Mucosa of descending colon (tissue), 3 donors: ENCODE data around the gene MACROH2A1. TPM values are rescaled to one million over a fixed set of nuclear protein-coding genes. Genes with fewer than 3 reads are reported as not detected.

Source experiments
- ATAC-seq: fragments of 200-7000 bp; cut with Tn5 transposase; one replicate; pipeline ENCODE4 v1.9.1; 2020; ENCODE audit warnings: mild to moderate bottlenecking, moderate library complexity
- DNase-seq, 3 donors: peaks; one replicate each; pipeline ENCODE4 v3.0.0-alpha.2; 2020
- H3K36me3 ChIP-seq: fragments of 200-600 bp; one replicate; pipeline ENCODE4 v1.8.0; 2021; ENCODE audit warnings: low read depth, mild to moderate bottlenecking
- H3K4me1 ChIP-seq: fragments of 200-600 bp; one replicate; pipeline ENCODE4 v1.8.0; 2021; ENCODE audit warnings: low read depth, mild to moderate bottlenecking
- H3K4me3 ChIP-seq: fragments of 200-600 bp; one replicate; pipeline ENCODE4 v1.8.0; 2021; ENCODE audit warnings: mild to moderate bottlenecking
- H3K9me3 ChIP-seq: fragments of 200-600 bp; one replicate; pipeline ENCODE4 v1.8.0; 2021; ENCODE audit warnings: mild to moderate bottlenecking
- CTCF ChIP-seq: fragments of 200-600 bp; IDR thresholded peaks from one replicate; pipeline ENCODE4 v1.8.0; 2022; ENCODE audit warnings: antibody characterized with exemption, mild to moderate bottlenecking
- intact Hi-C, 2 donors: fragments of 100-400 bp; cut with DNase I in 1 of 2; cut with micrococcal nuclease in 1 of 2; formaldehyde crosslinking; loops; one replicate each; pipeline versions ENCODE4 v1.11.0 to v1.11.1; 2022; cut with DNase I, micrococcal nuclease
- total RNA-seq, 3 donors: library from RNA; stranded (reverse); fragmentation: NEBNext Ultra II Directional in 2 of 3; extraction: Animal tissue kit (Norgen Biotek cat#: 25700) in 2 of 3; gene quantifications; one replicate each; pipeline versions ENCODE4 v1.2.1 to v1.2.4, GENCODE V29; 2021 to 2023
- donor health status: DM: no; HTN: no; CAD: no; lungs with moderate emphysema.
- donor health status: DM: no; HTN: no; CAD: no.
- donor health status: DM: no; HTN: yes; CAD: no.

Gene MACROH2A1
- total RNA-seq, 3 donors from 2014 or later = 170 to 255 (median 243) TPM

GRCh38 chr5:135433681-135434426 is 34.8 kb upstream of the MACROH2A1 start:
- peak; percentile 33 for ATAC-seq

GRCh38 chr5:135432113-135432512 is 33.1 kb upstream of the MACROH2A1 start:
- DNase-seq (no peak), ATAC-seq (no peak)
- Histone ChIP-seq H3K4me1 (no peaks in the 10 kb centered on the region), H3K9me3 (peaks cover 9% of the 10 kb centered on the region), H3K4me3 (no peak overlapping the region), H3K36me3 (no peaks in the 10 kb centered on the region)
- intact Hi-C loops = no loop called here
- no peak for TF ChIP-seq CTCF

More at GRCh38 chr5:135433681-135434426, 34.8 kb upstream of the MACROH2A1 start:
- intact Hi-C loops = no loop called here
- no peak for TF ChIP-seq CTCF
- Histone ChIP-seq H3K36me3 (no peaks in the 10 kb centered on the region), H3K9me3 (peaks cover 2% of the 10 kb centered on the region), H3K4me1 (no peaks in the 10 kb centered on the region), H3K4me3 (no peak overlapping the region)
- no peak for DNase-seq

GRCh38 chr5:135430135-135430437 is 31.1 kb upstream of the MACROH2A1 start:
- no peak overlapping the region for H3K4me3 ChIP-seq
- no peaks in the 10 kb centered on the region for H3K4me1 ChIP-seq
- no peaks in the 10 kb centered on the region for H3K36me3 ChIP-seq
- H3K9me3 ChIP-seq = peaks cover 9% of the 10 kb centered on the region
- no peak for DNase-seq
- intact Hi-C loops = no loop called here
- TF ChIP-seq CTCF = no peak
- no peak for ATAC-seq

- no peak for ATAC-seq
Observed at GRCh38 chr5:135429301-135430134, 30.5 kb upstream of the MACROH2A1 start.

DNA sequence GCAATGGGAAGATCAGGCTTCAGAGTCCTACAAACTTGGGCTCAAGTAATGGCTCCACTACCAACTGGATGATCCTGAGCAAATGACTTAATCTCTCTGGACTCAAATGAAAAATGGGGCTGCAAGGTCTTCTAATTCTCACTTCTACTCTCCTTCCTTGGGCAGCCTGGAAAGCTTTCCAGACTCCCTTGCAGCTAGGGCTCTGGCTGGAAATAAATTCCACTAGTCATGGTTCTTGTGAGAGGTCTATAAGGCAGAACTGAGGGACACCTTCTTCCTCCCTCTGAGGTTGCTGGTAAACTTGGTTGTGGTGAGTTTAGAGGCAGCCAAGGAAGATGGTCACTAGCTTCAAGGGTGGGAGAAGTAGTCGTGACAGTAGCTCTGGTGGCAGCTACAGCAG is 29.6 kb upstream of the MACROH2A1 start:
- H3K36me3 ChIP-seq = no peaks in the 10 kb centered on the region
- DNase-seq (no peak), ATAC-seq (no peak)
- no peak overlapping the region for H3K4me3 ChIP-seq
- peaks cover 9% of the 10 kb centered on the region for H3K9me3 ChIP-seq
- intact Hi-C loops = no loop called here
- no peaks in the 10 kb centered on the region for H3K4me1 ChIP-seq
- no peak for TF ChIP-seq CTCF

More at GRCh38 chr5:135429301-135430134, 30.5 kb upstream of the MACROH2A1 start:
- intact Hi-C loops = no loop called here
- TF ChIP-seq CTCF = no peak
- no peak overlapping the region for H3K4me3 ChIP-seq
- peak in 1 of 3 donors; percentile 42 for DNase-seq
- peaks cover 9% of the 10 kb centered on the region for H3K9me3 ChIP-seq
- no peaks in the 10 kb centered on the region for H3K36me3 ChIP-seq
- H3K4me1 ChIP-seq = no peaks in the 10 kb centered on the region
